Nephron (organoid): ENCODE data around the gene PRKRA.
"Not testable (repeated sequence)": the region's sequence is repeated elsewhere in the genome, so short reads cannot be mapped to it uniquely, and the experiment has no call there.

Source experiments
- H3K27ac Mint-ChIP-seq, 3 experiments: 2 replicates each; pipeline ENCODE4 v1.8.0; 2020; ENCODE audit warnings: mixed read lengths in 3 of 3, mild to moderate bottlenecking in 2 of 3, moderate library complexity in 1 of 3
- H3K27me3 Mint-ChIP-seq: 2 replicates; pipeline ENCODE4 v1.8.0; 2021; ENCODE audit warnings: low read depth, mild to moderate bottlenecking, moderate library complexity, mixed read lengths
- H3K36me3 Mint-ChIP-seq: 2 replicates; pipeline ENCODE4 v1.8.0; 2020; ENCODE audit warnings: low read depth, mixed read lengths
- H3K4me1 Mint-ChIP-seq: 2 replicates; pipeline ENCODE4 v1.8.0; 2020; ENCODE audit warnings: mixed read lengths
- H3K4me3 Mint-ChIP-seq, 3 experiments: 2 replicates each; pipeline ENCODE4 v1.8.0; 2020; ENCODE audit warnings: mild to moderate bottlenecking in 3 of 3, mixed read lengths in 3 of 3, moderate library complexity in 2 of 3
- H3K9me3 Mint-ChIP-seq: 2 replicates; pipeline ENCODE4 v1.8.0; 2020; ENCODE audit warnings: mixed read lengths
- CTCF ChIP-seq, 3 experiments: fragments of 200-600 bp; sonication (generic); IDR thresholded peaks; one replicate each; pipeline ENCODE4 v1.5.0; 2021; ENCODE audit warnings: antibody characterized with exemption in 3 of 3; ENCODE audit not compliant: unreplicated experiment in 3 of 3

Gene PRKRA

GRCh38 chr2:178417916-178418315 lies 33.1 kb downstream of the PRKRA start:
- TF ChIP-seq CTCF (IDR thresholded peaks at IDR 0.05; ENCODE audit: unreplicated experiment in 3 of 3): no peak
- no peak overlapping the region for H3K27ac Mint-ChIP-seq
- H3K9me3 Mint-ChIP-seq: no peaks in the 10 kb centered on the region
- no peak overlapping the region for H3K4me3 Mint-ChIP-seq
- peaks cover 20% of the 10 kb centered on the region for H3K36me3 Mint-ChIP-seq
- no peaks in the 10 kb centered on the region for H3K27me3 Mint-ChIP-seq
- H3K4me1 Mint-ChIP-seq: peaks cover 40% of the 10 kb centered on the region

GRCh38 chr2:178415979-178416378 lies 35.0 kb downstream of the PRKRA start:
- no peaks in the 10 kb centered on the region for H3K27me3 Mint-ChIP-seq
- no peak for TF ChIP-seq CTCF (IDR thresholded peaks at IDR 0.05; ENCODE audit: unreplicated experiment in 3 of 3)
- H3K4me3 Mint-ChIP-seq: no peak overlapping the region
- no peak overlapping the region for H3K27ac Mint-ChIP-seq
- peaks cover 12% of the 10 kb centered on the region for H3K36me3 Mint-ChIP-seq
- peaks cover 40% of the 10 kb centered on the region for H3K4me1 Mint-ChIP-seq
- H3K9me3 Mint-ChIP-seq: no peaks in the 10 kb centered on the region

- H3K27ac Mint-ChIP-seq: peak overlapping the region; percentile 86 to 98 (median 88)
- peaks cover 5% of the 10 kb centered on the region for H3K36me3 Mint-ChIP-seq
- H3K4me1 Mint-ChIP-seq: peaks cover 26% of the 10 kb centered on the region
- peak; percentile 84 to 95 (median 91) for TF ChIP-seq CTCF (IDR thresholded peaks at IDR 0.05; ENCODE audit: unreplicated experiment in 3 of 3)
- H3K4me3 Mint-ChIP-seq: peak overlapping the region; percentile 80 to 99 (median 87)
- H3K27me3 Mint-ChIP-seq: no peaks in the 10 kb centered on the region
- H3K9me3 Mint-ChIP-seq: no peaks in the 10 kb centered on the region
Observed at GRCh38 chr2:178414266-178415247, 36.4 kb downstream of the PRKRA start.

- Mint-ChIP-seq H3K36me3 (peaks cover 5% of the 10 kb centered on the region), H3K9me3 (no peaks in the 10 kb centered on the region), H3K4me1 (peaks cover 20% of the 10 kb centered on the region), H3K4me3 (peak overlapping the region; percentile 80 to 99 (median 87)), H3K27ac (peak overlapping the region; percentile 86 to 98 (median 88)), H3K27me3 (no peaks in the 10 kb centered on the region)
- TF ChIP-seq CTCF (IDR thresholded peaks at IDR 0.05; ENCODE audit: unreplicated experiment in 3 of 3): peak in 1 of 3 experiments; percentile 16
Observed at GRCh38 chr2:178413472-178414265, 37.3 kb downstream of the PRKRA start.

GRCh38 chr2:178412453-178412852 lies 38.5 kb downstream of the PRKRA start:
- Mint-ChIP-seq H3K4me1 (peaks cover 20% of the 10 kb centered on the region), H3K4me3 (peak overlapping the region in 2 of 3 experiments; percentile 80 to 87)
- H3K36me3 Mint-ChIP-seq, H3K9me3 Mint-ChIP-seq, H3K27me3 Mint-ChIP-seq, H3K27ac Mint-ChIP-seq: not testable (repeated sequence)

GRCh38 chr2:178412047-178412446 lies 38.9 kb downstream of the PRKRA start:
- H3K4me1 Mint-ChIP-seq: peaks cover 20% of the 10 kb centered on the region
- H3K4me3 Mint-ChIP-seq: peak overlapping the region; percentile 15 to 67 (median 42)
- H3K27me3 Mint-ChIP-seq: no peaks in the 10 kb centered on the region
- H3K27ac Mint-ChIP-seq: peak overlapping the region in 1 of 3 experiments; percentile 18
- no peaks in the 10 kb centered on the region for H3K9me3 Mint-ChIP-seq
- no peaks in the 10 kb centered on the region for H3K36me3 Mint-ChIP-seq
- TF ChIP-seq CTCF (IDR thresholded peaks at IDR 0.05; ENCODE audit: unreplicated experiment in 3 of 3): no peak
